Peyer's patch (tissue), 4 donors: Measurements from ENCODE around the gene AUTS2.

ENCODE experiments used
- CTCF ChIP-seq, 6 experiments: fragments of 450-650 bp in 4 of 6; fragments of 200-600 bp in 2 of 6; sonication (generic) in 1 of 6; IDR thresholded peaks; one replicate each; pipeline ENCODE4 v1.5.1; 2017 to 2019; ENCODE audit warnings: antibody characterized with exemption in 6 of 6, mild to moderate bottlenecking in 3 of 6, moderate library complexity in 1 of 6
- POLR2A ChIP-seq, 2 donors: fragments of 450-650 bp; IDR thresholded peaks; one replicate each; pipeline ENCODE4 v1.5.1; 2017; ENCODE audit warnings: antibody characterized with exemption in 2 of 2, mild to moderate bottlenecking in 2 of 2, moderate library complexity in 2 of 2

GRCh38 chr7:69789563-69789962, 191.3 kb downstream of the AUTS2 start:
- TF ChIP-seq POLR2A (IDR thresholded peaks at IDR 0.05), result no peak
- no peak for TF ChIP-seq CTCF (IDR thresholded peaks at IDR 0.05)
